Activated CD8-positive, alpha-beta memory T cell treated with anti-CD3 and anti-CD28 coated beads for 4 hours (primary cell): ENCODE measurements around the gene TENT5C.
A peak's percentile ranks its signal among the peaks of the same experiment; 100 is the strongest.
"Not testable (repeated sequence)": the region's sequence is repeated elsewhere in the genome, so short reads cannot be mapped to it uniquely, and the experiment has no call there.

Experiments used
- DNase-seq, 2 donors: peaks; one replicate each; pipeline ENCODE4 v3.0.0-alpha.2; 2020; ENCODE audit warnings: low read depth in 2 of 2

TENT5C gene

GRCh38 chr1:117605774-117606648, at the start of gene TENT5C:
TSS of gene TENT5C (plus strand) at chr1:117606048. CDS start at chr1:117622869, 16,821 bp downstream.
- peak; percentile 97 for DNase-seq

GRCh38 chr1:117556341-117556740, 49.5 kb upstream of the TENT5C start:
- no peak for DNase-seq

GRCh38 chr1:117556976-117557375, 48.9 kb upstream of the TENT5C start:
- DNase-seq, result no peak

- not testable (repeated sequence) for DNase-seq
Observed at GRCh38 chr1:117558451-117558850, 47.4 kb upstream of the TENT5C start.

GRCh38 chr1:117559139-117559538, 46.7 kb upstream of the TENT5C start:
- no peak for DNase-seq

GRCh38 chr1:117559985-117560384, 45.9 kb upstream of the TENT5C start:
- no peak for DNase-seq

- DNase-seq, result no peak
Observed at GRCh38 chr1:117561071-117561470, 44.8 kb upstream of the TENT5C start.

GRCh38 chr1:117561551-117561950, 44.3 kb upstream of the TENT5C start:
- no peak for DNase-seq

- DNase-seq, result no peak
Observed at GRCh38 chr1:117562581-117563491, 43.0 kb upstream of the TENT5C start.

- no peak for DNase-seq
Observed at GRCh38 chr1:117563492-117563875, 42.4 kb upstream of the TENT5C start.

GRCh38 chr1:117564227-117565075, 41.4 kb upstream of the TENT5C start:
- DNase-seq, result no peak

GRCh38 chr1:117565076-117565556, 40.7 kb upstream of the TENT5C start:
- no peak for DNase-seq

GRCh38 chr1:117565745-117566455, 39.9 kb upstream of the TENT5C start:
- no peak for DNase-seq

- DNase-seq, result no peak
Observed at GRCh38 chr1:117566556-117566955, 39.3 kb upstream of the TENT5C start.

- DNase-seq, result no peak
Observed at GRCh38 chr1:117567435-117567834, 38.4 kb upstream of the TENT5C start.

- no peak for DNase-seq
Observed at GRCh38 chr1:117567976-117568375, 37.9 kb upstream of the TENT5C start.

GRCh38 chr1:117568999-117569398, 36.8 kb upstream of the TENT5C start:
- no peak for DNase-seq

- DNase-seq, result no peak
Observed at GRCh38 chr1:117569856-117570255, 36.0 kb upstream of the TENT5C start.

GRCh38 chr1:117570988-117571409, 34.8 kb upstream of the TENT5C start:
- DNase-seq, result no peak

GRCh38 chr1:117571496-117571895, 34.4 kb upstream of the TENT5C start:
- DNase-seq, result no peak

- no peak for DNase-seq
Observed at GRCh38 chr1:117572546-117572945, 33.3 kb upstream of the TENT5C start.
